B cell (primary cell): ENCODE measurements around the gene RILPL1.

Source experiments
- EZH2 ChIP-seq: IDR thresholded peaks from 2 replicates; pipeline ENCODE4 v1.6.1; 2012; ENCODE audit warnings: borderline replicate concordance, low read depth, mild to moderate bottlenecking, moderate library complexity, low read length; ENCODE audit not compliant: insufficient read depth, poor library complexity, severe bottlenecking
- TF ChIP-seq, protein P1 (sequence below): fragments of 200-600 bp; IDR thresholded peaks from one replicate; pipeline ENCODE4 v1.8.0; 2022; ENCODE audit warnings: antibody characterized with exemption, mild to moderate bottlenecking

DNA sequence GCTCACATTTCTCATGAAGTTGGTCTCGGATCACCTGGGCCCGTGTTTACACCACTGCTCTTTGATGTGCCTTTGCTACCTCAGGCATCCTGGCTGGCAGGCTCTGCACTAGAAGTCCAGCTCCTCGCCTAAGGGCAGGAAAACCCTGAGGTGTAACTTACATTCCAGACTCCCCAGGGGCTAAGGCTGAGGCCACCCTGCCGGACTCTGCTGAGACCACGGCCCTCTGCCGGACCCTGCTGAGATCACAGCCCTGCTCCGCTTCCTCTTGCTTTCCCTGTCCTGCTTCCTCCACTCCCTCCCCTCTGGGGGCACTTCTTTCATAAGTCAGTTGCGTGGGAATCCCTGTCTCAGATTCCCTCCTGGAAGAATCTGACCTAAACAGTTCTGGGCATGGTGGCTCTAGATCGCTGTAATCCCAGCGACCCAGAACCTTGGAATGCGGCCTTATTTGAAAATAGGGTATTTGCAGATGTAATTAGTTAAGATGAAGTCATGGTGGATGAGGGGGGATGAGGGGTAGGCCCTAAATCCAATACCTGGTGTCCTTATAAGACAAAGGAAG lies 17.2 kb downstream of the RILPL1 start:
- TF ChIP-seq EZH2 = no peak
- TF ChIP-seq, protein P1, sequence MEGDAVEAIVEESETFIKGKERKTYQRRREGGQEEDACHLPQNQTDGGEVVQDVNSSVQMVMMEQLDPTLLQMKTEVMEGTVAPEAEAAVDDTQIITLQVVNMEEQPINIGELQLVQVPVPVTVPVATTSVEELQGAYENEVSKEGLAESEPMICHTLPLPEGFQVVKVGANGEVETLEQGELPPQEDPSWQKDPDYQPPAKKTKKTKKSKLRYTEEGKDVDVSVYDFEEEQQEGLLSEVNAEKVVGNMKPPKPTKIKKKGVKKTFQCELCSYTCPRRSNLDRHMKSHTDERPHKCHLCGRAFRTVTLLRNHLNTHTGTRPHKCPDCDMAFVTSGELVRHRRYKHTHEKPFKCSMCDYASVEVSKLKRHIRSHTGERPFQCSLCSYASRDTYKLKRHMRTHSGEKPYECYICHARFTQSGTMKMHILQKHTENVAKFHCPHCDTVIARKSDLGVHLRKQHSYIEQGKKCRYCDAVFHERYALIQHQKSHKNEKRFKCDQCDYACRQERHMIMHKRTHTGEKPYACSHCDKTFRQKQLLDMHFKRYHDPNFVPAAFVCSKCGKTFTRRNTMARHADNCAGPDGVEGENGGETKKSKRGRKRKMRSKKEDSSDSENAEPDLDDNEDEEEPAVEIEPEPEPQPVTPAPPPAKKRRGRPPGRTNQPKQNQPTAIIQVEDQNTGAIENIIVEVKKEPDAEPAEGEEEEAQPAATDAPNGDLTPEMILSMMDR = no peak
